Measurements from ENCODE around the gene MBOAT1.

- no peak for TF ChIP-seq CTCF (IDR thresholded peaks at IDR 0.05)
- no peak for TF ChIP-seq TAF1 (IDR thresholded peaks at IDR 0.05; ENCODE audit: borderline replicate concordance, low read depth, low read length)
- TF ChIP-seq GABPA (IDR thresholded peaks at IDR 0.05; ENCODE audit: low read depth) = no peak
- no peak for TF ChIP-seq REST (IDR thresholded peaks at IDR 0.05; ENCODE audit: low read depth, low read length)
- no peak for TF ChIP-seq EZH2phosphoT487 (IDR thresholded peaks at IDR 0.05; ENCODE audit: borderline replicate concordance, low read depth)
- no peak for TF ChIP-seq EP300 (IDR thresholded peaks at IDR 0.05; ENCODE audit: borderline replicate concordance in 1 of 2, low read depth in 1 of 2, low read length in 1 of 2)
- TF ChIP-seq NFIC (IDR thresholded peaks at IDR 0.05; ENCODE audit: borderline replicate concordance) = no peak
- no peak for TF ChIP-seq POLR2AphosphoS5 (IDR thresholded peaks at IDR 0.05; ENCODE audit: low read depth, low read length)
- no peak for TF ChIP-seq RCOR1 (IDR thresholded peaks at IDR 0.05; ENCODE audit: low read length)
- no peak for TF ChIP-seq RFX5 (IDR thresholded peaks at IDR 0.05; ENCODE audit: low read length)
- no peak for TF ChIP-seq SMC3 (IDR thresholded peaks at IDR 0.05; ENCODE audit: low read depth, low read length)
Measured at GRCh38 chr6:20236909-20237600, 24.8 kb upstream of the MBOAT1 start.

All from SK-N-SH (cell line).